RWPE2 (cell line): ENCODE data around the gene TOPAZ1.

Experiments used
- ATAC-seq: fragments of 200-7000 bp; cut with Tn5 transposase; 3 replicates; pipeline ENCODE4 v1.9.1; 2021; ENCODE audit warnings: low read depth
- DNase-seq: peaks from one replicate; pipeline ENCODE4 v3.0.0-alpha.2; 2020; ENCODE audit warnings: low spot score
- H3K27ac ChIP-seq: fragments of 450-650 bp; 2 replicates; pipeline ENCODE4 v1.5.1; 2017; ENCODE audit warnings: mild to moderate bottlenecking; ENCODE audit not compliant: poor library complexity, severe bottlenecking
- H3K27me3 ChIP-seq: fragments of 250-450 bp; sonication (Bioruptor Pico); 2 replicates; pipeline ENCODE4 v1.5.1; 2021; ENCODE audit warnings: mild to moderate bottlenecking, moderate library complexity; ENCODE audit not compliant: insufficient read depth, poor library complexity, severe bottlenecking
- H3K36me3 ChIP-seq: fragments of 250-450 bp; sonication (Bioruptor Pico); 2 replicates; pipeline ENCODE4 v1.5.1; 2020; ENCODE audit warnings: low read depth, mild to moderate bottlenecking, moderate library complexity
- H3K4me1 ChIP-seq: fragments of 250-450 bp; sonication (Bioruptor Pico); 2 replicates; pipeline ENCODE4 v1.5.1; 2021; ENCODE audit warnings: mild to moderate bottlenecking, moderate library complexity; ENCODE audit not compliant: insufficient read depth, poor library complexity, severe bottlenecking
- H3K4me3 ChIP-seq: fragments of 250-450 bp; sonication (Bioruptor Pico); 2 replicates; pipeline ENCODE4 v1.5.1; 2021; ENCODE audit warnings: mild to moderate bottlenecking, moderate library complexity; ENCODE audit not compliant: severe bottlenecking
- H3K9me3 ChIP-seq: fragments of 250-450 bp; sonication (Bioruptor Pico); 2 replicates; pipeline ENCODE4 v1.5.1; 2021; ENCODE audit warnings: mild to moderate bottlenecking, moderate library complexity; ENCODE audit not compliant: severe bottlenecking
- CTCF ChIP-seq: fragments of 450-650 bp; IDR thresholded peaks from one replicate; pipeline ENCODE4 v1.5.1; 2017; ENCODE audit warnings: mild to moderate bottlenecking, moderate library complexity; ENCODE audit not compliant: poor library complexity, severe bottlenecking

Gene TOPAZ1

DNA sequence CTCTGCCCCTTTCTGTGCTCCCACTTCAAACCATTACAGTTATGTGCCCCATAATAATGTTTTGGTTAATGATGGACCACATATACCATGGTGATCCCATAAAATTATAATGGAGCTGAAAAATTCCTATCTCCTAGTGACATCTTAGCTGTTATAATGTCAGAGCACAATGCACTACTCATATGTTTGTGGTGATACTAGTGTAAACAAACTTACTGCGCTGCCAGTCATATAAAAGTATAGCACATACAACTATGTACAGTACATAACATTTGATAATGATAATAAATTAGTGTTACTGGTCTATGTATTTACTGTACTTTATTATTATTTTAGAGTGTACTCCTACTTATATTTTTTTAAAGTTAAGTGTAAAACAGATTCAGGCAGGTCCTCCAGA lies 51.3 kb downstream of the TOPAZ1 start:
- DNase-seq: no peak
- ATAC-seq: no peak
- Histone ChIP-seq H3K27ac (no peak overlapping the region), H3K27me3 (peaks cover 8% of the 10 kb centered on the region), H3K4me3 (no peak overlapping the region), H3K4me1 (no peaks in the 10 kb centered on the region), H3K9me3 (no peaks in the 10 kb centered on the region), H3K36me3 (no peaks in the 10 kb centered on the region)
- no peak for TF ChIP-seq CTCF

- ATAC-seq (no peak), DNase-seq (no peak)
- no peaks in the 10 kb centered on the region for H3K9me3 ChIP-seq
- H3K4me3 ChIP-seq: no peak overlapping the region
- no peak for TF ChIP-seq CTCF
- H3K4me1 ChIP-seq: no peaks in the 10 kb centered on the region
- no peak overlapping the region for H3K27ac ChIP-seq
- peaks cover 8% of the 10 kb centered on the region for H3K27me3 ChIP-seq
- no peaks in the 10 kb centered on the region for H3K36me3 ChIP-seq
These were observed 55.6 kb downstream of the TOPAZ1 start for GRCh38 chr3:44297255-44297654.

DNA sequence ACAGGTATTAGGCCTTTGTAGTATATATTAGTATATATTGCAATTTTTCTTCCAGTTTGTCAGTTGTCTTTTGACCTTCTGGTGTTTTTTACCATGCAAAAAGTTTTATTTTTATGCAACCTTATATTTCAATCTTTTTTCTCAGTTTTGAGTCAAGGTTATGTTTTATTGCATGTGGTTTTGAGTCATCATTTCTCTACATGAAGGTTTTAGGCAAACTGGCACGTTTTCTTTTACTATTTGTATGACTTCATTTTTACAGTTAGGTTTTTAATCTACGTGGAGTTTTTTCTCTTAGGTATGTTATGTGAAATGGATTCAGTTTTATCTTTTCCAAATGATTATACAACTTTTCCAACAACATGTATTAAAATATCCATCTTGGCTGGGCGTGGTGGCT lies 60.1 kb downstream of the TOPAZ1 start:
- Histone ChIP-seq H3K36me3 (no peaks in the 10 kb centered on the region), H3K27ac (no peak overlapping the region), H3K27me3 (peaks cover 6% of the 10 kb centered on the region), H3K4me3 (no peak overlapping the region), H3K9me3 (no peaks in the 10 kb centered on the region), H3K4me1 (no peaks in the 10 kb centered on the region)
- ATAC-seq: no peak
- no peak for DNase-seq
- no peak for TF ChIP-seq CTCF

DNA sequence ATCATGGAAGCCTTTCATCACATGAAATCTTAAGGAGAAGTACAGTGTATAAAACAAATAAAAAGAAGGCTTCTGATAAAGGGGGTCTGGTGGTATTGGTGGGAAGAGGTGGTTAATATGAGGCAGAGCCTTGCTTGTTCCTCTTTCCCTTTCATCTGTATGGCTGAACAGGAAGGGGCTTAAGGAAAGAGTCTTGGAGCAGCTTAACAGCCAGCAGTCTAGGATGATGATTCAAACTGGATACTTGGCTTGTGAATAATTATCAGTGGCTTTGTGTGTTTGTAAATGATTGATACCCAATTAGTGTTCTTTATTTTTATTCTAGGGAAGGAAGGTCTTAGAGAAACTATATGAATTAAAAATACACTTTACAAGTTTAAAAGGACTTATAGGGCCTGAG lies 67.8 kb downstream of the TOPAZ1 start:
- DNase-seq: no peak

More for the DNA sequence above, 67.8 kb downstream of the TOPAZ1 start:
- H3K27me3 ChIP-seq: peaks cover 3% of the 10 kb centered on the region
- no peak for ATAC-seq
- no peak overlapping the region for H3K27ac ChIP-seq
- no peak overlapping the region for H3K4me3 ChIP-seq
- H3K4me1 ChIP-seq: no peaks in the 10 kb centered on the region
- no peaks in the 10 kb centered on the region for H3K36me3 ChIP-seq
- H3K9me3 ChIP-seq: no peaks in the 10 kb centered on the region
- TF ChIP-seq CTCF: no peak
